Skeletal muscle tissue (tissue), 4 donors: ENCODE measurements around the gene WWC2. TPM values are rescaled to one million over a fixed set of nuclear protein-coding genes. Genes with fewer than 3 reads are reported as not detected.

Experiments used
- H3K27ac ChIP-seq: one replicate; pipeline ENCODE4 v1.7.0; 2013; ENCODE audit warnings: mild to moderate bottlenecking, low read depth, low read length, inconsistent platforms
- H3K27me3 ChIP-seq, 3 donors: one replicate each; pipeline ENCODE4 v1.7.0; 2013; ENCODE audit warnings: low read length in 3 of 3; ENCODE audit not compliant: control insufficient read depth in 3 of 3, insufficient read depth in 3 of 3
- H3K36me3 ChIP-seq, 3 donors: one replicate each; pipeline ENCODE4 v1.7.0; 2013; ENCODE audit warnings: low read length in 3 of 3; ENCODE audit not compliant: control insufficient read depth in 3 of 3, insufficient read depth in 3 of 3
- H3K4me1 ChIP-seq, 3 donors: one replicate each; pipeline ENCODE4 v1.7.0; 2013; ENCODE audit warnings: low read length in 3 of 3, mild to moderate bottlenecking in 3 of 3; ENCODE audit not compliant: control insufficient read depth in 3 of 3, insufficient read depth in 3 of 3
- H3K4me3 ChIP-seq, 3 donors: one replicate each; pipeline ENCODE4 v1.7.0; 2013; ENCODE audit warnings: low read length in 3 of 3
- H3K9ac ChIP-seq, 3 donors: one replicate each; pipeline ENCODE4 v1.7.0; 2013; ENCODE audit warnings: low read length in 3 of 3, mild to moderate bottlenecking in 3 of 3, moderate library complexity in 2 of 3, low read depth in 1 of 3
- H3K9me3 ChIP-seq, 3 donors: one replicate each; pipeline ENCODE4 v1.7.0; 2013; ENCODE audit warnings: low read length in 3 of 3; ENCODE audit not compliant: control insufficient read depth in 3 of 3
- total RNA-seq: library from RNA; depleted of rRNA; stranded (reverse); fragments of >200 nt; gene quantifications from one replicate; pipeline ENCODE4 v1.2.3, GENCODE V29; 2014
- donor health status: Osteomylitis.

WWC2 gene
- total RNA-seq, 1 donor from 2014 or later, result 15.1 TPM

DNA sequence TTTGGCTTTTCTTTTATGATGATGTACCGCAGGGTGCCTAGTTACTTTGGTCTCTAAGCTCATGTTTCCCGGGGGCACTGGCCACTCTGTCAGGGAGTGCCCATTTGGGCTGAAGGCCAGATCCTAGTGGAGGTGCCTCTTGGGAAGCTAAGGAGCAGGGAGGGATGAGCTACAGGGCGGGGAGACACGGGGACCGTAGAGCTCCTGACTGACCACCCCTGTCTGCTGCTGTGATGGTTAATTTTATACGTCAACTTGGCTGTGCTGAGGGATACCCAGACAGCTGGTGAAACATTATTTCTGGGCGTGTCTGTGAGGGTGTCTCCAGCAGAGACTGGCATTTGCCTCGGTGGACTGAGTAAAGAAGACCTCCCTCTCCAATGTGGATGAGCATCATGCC, 248.1 kb downstream of the WWC2 start:
- no peak overlapping the region for H3K9ac ChIP-seq
- peaks cover 5 to 22% (median 5%) of the 10 kb centered on the region in 3 donors for H3K27me3 ChIP-seq
- H3K4me1 ChIP-seq, result no peaks in the 10 kb centered on the region
- H3K4me3 ChIP-seq, result no peak overlapping the region
- H3K9me3 ChIP-seq, result no peaks in the 10 kb centered on the region
- no peaks in the 10 kb centered on the region for H3K36me3 ChIP-seq
- H3K27ac ChIP-seq, result no peak overlapping the region

DNA sequence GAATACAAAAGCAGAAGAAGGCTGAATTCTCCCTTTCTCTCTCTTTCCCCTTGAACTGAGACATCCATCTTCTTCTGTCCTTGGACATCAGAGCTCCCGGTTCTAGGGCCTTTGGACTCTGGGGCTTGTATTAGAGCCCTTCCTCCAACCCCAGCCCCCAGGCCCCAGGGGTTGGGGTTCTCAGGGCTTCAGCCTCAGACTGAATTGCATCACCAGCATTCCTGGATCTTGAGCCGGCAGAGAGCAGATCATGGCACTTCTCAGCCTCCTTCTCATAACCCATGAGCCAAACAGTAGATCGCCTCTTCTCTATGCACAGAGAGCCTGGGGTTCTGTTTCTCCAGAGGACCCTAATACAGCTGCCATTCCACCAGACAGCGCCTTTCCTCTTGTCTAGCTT, 248.5 kb downstream of the WWC2 start:
- peaks cover 5 to 21% (median 5%) of the 10 kb centered on the region in 3 donors for H3K27me3 ChIP-seq
- H3K4me1 ChIP-seq, result no peaks in the 10 kb centered on the region
- H3K4me3 ChIP-seq, result no peak overlapping the region
- no peaks in the 10 kb centered on the region for H3K9me3 ChIP-seq
- H3K36me3 ChIP-seq, result no peaks in the 10 kb centered on the region
- H3K27ac ChIP-seq, result no peak overlapping the region
- H3K9ac ChIP-seq, result no peak overlapping the region

DNA sequence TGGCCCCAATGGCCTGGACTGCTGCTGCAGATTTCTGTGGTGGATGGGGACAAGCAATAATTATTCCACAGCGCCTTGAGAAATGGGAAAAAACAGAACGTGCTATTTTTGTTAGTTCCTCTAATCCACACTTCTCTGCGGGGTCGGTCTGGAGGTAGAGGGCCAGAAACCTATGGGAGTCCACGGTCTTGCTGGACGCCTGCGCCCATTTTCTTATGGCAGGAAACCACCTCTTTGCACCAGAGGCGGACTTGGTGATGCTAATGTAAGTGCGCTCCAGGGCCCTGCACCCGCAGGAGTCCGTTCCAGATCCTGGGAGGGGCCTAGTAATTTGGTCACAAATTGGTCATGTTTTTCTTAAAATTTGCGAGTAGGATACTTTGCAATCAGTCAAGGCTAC, 249.1 kb downstream of the WWC2 start:
- Histone ChIP-seq H3K9me3 (no peaks in the 10 kb centered on the region), H3K9ac (no peak overlapping the region), H3K36me3 (no peaks in the 10 kb centered on the region), H3K27me3 (peaks cover 5 to 17% (median 5%) of the 10 kb centered on the region in 3 donors), H3K4me1 (no peaks in the 10 kb centered on the region), H3K27ac (no peak overlapping the region), H3K4me3 (no peak overlapping the region)

DNA sequence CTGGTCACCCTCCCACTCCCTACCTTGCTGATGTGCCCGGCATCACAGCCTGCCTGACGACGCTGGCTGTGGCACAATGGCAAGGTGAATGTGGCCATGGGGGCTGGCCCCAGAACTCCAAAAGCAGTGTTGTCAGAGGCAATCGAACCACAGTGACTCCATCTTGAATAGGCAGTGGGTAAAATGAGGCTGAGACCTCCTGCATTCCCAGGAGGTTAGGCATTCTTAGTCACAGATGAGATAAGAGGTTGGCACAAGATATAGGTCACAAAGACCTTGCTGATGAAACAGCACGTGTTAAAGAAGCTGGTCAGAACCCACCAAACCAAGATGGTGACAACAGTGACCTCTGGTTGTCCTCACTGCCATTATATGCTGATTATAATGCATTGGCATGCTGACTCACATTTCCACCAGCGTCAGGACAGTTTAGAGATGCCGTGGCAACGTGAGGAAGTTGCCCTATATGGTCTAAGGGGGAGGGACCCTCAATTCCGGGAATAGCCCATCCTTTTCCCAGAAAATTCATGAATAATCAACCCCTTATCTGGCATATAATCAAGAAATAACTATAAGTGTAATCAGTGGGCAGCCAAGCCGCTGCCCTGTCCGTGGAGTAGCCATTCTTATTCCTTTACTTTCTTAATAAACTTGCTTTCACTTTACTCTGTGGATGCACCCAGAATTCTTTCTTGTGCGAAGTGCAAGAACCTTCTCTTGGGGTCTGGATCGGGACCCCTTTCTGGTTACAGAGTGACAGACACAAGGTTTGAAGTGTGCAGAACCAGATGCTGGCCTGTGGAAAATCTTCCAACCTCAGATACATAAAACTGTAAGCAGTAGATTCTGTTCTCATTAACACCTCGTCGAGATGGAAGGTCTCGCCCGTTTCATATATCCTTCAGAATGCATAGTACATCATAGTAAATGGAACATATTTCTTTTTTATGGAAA, 249.9 kb downstream of the WWC2 start:
- no peak overlapping the region for H3K9ac ChIP-seq
- H3K4me3 ChIP-seq, result no peak overlapping the region
- H3K27me3 ChIP-seq, result peaks cover 1 to 15% (median 5%) of the 10 kb centered on the region in 3 donors
- no peak overlapping the region for H3K27ac ChIP-seq
- no peaks in the 10 kb centered on the region for H3K36me3 ChIP-seq
- no peaks in the 10 kb centered on the region for H3K4me1 ChIP-seq
- H3K9me3 ChIP-seq, result no peaks in the 10 kb centered on the region

DNA sequence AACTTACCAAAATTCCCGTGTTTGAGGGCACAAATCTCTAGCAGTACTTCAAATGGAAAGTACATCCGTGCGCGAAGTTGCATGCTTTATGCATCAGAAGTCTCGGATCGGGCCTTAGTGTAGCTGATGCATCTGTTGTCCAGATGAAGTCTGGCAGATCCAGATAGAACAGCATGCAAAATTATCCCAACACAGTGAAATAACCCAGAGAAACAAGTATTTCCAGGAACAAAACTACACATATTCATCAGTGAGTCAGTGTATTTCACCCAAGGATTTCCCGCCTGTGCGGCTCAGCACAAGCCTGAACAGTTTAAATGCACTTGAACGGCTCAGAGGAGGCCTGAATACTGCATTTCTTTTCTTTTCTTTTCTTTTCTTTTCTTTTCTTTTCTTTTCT, 250.6 kb downstream of the WWC2 start:
- no peaks in the 10 kb centered on the region for H3K4me1 ChIP-seq
- no peaks in the 10 kb centered on the region for H3K9me3 ChIP-seq
- H3K4me3 ChIP-seq, result no peak overlapping the region
- H3K27ac ChIP-seq, result no peak overlapping the region
- H3K9ac ChIP-seq, result no peak overlapping the region
- H3K27me3 ChIP-seq, result peaks cover 0 to 20% (median 3%) of the 10 kb centered on the region in 3 donors
- H3K36me3 ChIP-seq, result no peaks in the 10 kb centered on the region

DNA sequence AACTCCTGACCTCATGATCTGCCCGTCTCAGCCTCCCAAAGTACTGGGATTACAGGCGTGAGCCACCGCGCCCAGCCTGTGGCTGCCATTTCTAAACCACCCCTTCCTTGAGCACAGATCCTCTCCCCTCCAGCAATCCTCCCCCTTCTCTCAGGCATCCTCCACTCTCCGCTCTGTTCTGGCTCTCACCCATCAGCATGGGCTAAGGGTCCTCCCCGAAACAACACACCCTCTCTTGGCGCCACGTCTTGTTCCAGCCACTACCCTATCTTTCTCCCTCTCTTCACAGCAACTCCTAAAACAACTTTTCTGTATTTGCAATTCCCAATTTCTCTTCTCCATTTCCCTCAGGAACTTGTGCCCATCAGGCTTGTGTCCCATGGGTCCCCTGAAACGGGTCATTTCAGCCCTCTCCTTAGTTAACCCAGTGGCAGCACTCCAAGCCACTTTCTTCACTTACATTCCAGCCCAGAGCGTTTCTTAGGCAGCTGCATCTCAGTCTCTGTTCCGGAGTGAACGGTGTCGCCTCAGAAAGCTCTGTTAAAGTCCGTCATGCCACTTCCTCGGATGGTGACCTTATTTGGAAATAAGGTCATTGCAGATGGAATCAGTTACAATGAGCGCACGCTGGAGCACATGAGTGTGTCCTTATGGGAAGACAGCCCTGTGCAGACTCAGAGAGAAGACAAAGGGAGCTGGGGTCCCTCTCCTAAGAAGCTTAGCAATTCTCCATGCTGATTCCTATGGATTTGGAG, 251.4 kb downstream of the WWC2 start:
- H3K4me3 ChIP-seq, result no peak overlapping the region
- peaks cover 0 to 20% (median 0%) of the 10 kb centered on the region in 3 donors for H3K27me3 ChIP-seq
- no peaks in the 10 kb centered on the region for H3K9me3 ChIP-seq
- H3K4me1 ChIP-seq, result no peaks in the 10 kb centered on the region
- no peaks in the 10 kb centered on the region for H3K36me3 ChIP-seq
- no peak overlapping the region for H3K9ac ChIP-seq
- no peak overlapping the region for H3K27ac ChIP-seq

DNA sequence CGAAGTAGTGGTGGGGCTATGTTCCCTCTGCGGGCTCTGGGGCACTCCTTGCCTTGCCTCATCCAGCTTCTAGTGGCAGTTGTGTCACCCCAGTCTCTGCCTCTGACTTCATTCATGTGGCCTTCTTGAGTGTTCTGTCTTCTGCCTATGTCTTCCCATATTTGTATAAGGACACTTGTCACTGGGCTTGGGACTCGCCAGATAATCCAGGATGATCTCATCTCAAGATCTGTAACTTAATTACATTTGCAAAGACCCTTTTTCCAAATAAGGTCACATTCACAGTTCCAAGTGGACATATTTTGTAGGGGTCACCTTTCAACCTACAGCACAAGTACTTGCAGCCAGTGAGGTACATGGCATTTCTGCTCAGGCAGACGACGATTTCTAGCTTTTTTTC, 253.5 kb downstream of the WWC2 start:
- Histone ChIP-seq H3K9ac (no peak overlapping the region), H3K4me3 (no peak overlapping the region), H3K4me1 (no peaks in the 10 kb centered on the region), H3K27ac (no peak overlapping the region), H3K27me3 (peaks cover 0 to 20% (median 0%) of the 10 kb centered on the region in 3 donors), H3K36me3 (no peaks in the 10 kb centered on the region), H3K9me3 (no peaks in the 10 kb centered on the region)

DNA sequence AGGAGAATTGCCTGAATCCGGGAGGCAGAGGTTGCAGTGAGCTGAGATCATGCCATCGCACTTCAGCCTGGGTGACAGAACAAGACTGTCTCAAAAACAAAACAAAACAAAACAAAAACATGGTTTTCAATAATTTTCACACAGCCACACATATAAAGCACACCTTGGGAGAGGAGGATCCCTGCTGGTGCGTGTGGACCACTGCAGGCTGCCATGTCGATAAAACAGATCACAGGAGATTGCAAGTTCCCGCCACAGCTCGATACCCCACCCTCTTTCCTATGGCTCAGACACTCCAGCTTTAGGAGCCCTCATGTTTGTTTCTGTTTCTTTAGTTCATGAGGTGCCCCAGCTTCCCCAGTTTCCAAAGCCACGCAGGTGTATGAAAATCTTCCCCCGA, 254.5 kb downstream of the WWC2 start:
- Histone ChIP-seq H3K27ac (no peak overlapping the region), H3K9ac (no peak overlapping the region), H3K27me3 (peaks cover 0 to 12% (median 0%) of the 10 kb centered on the region in 3 donors), H3K4me1 (no peaks in the 10 kb centered on the region), H3K9me3 (no peaks in the 10 kb centered on the region), H3K4me3 (no peak overlapping the region), H3K36me3 (no peaks in the 10 kb centered on the region)

DNA sequence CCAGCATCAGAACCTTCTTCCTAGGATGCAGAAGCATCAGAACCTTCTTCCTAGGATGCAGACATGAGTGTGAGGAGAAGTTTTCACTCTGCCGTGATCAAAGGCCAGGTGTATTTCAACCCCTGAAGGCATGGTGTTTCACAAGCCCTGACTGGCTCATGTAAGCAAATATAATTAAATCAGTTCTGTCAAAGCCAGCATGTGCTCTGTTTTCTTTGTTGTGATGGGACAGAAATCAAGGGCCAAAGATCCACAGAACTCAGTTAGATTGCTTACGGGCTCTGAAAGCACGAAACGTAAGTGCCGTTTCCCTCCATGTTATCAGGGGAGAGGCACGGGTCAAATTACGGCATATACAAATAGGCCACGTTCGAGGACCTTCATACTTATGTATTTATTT, 255.2 kb downstream of the WWC2 start:
- no peak overlapping the region for H3K4me3 ChIP-seq

DNA sequence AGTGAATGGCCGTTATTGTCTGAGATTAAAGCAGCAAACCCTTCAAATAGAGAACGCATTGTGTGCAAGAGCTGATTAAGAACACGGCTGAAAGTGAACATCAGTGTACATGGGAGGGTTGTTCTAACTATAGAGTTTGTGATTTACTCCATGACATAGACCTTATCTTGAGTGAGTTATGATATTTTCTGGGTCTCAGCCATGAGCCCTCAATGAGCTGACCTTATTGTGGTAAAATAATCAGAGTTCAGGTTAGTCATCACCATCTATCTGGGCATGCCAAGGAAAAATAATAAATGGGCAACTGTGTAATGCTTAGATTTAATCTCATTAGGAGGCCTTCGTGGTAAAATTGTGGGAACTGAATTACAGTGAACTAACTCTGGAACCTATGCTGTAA, 256.3 kb downstream of the WWC2 start:
- peaks cover 0 to 10% (median 0%) of the 10 kb centered on the region in 3 donors for H3K27me3 ChIP-seq
- H3K27ac ChIP-seq, result no peak overlapping the region
- no peaks in the 10 kb centered on the region for H3K36me3 ChIP-seq
- H3K4me3 ChIP-seq, result no peak overlapping the region
- H3K4me1 ChIP-seq, result no peaks in the 10 kb centered on the region
- no peak overlapping the region for H3K9ac ChIP-seq
- no peaks in the 10 kb centered on the region for H3K9me3 ChIP-seq

More for the DNA sequence above, 255.2 kb downstream of the WWC2 start:
- Histone ChIP-seq H3K27me3 (peaks cover 0 to 12% (median 0%) of the 10 kb centered on the region in 3 donors), H3K9me3 (no peaks in the 10 kb centered on the region), H3K9ac (no peak overlapping the region), H3K27ac (no peak overlapping the region), H3K4me1 (no peaks in the 10 kb centered on the region), H3K36me3 (no peaks in the 10 kb centered on the region)
